ENCODE data around the gene GALNT18.

The GALNT18 gene

DNA sequence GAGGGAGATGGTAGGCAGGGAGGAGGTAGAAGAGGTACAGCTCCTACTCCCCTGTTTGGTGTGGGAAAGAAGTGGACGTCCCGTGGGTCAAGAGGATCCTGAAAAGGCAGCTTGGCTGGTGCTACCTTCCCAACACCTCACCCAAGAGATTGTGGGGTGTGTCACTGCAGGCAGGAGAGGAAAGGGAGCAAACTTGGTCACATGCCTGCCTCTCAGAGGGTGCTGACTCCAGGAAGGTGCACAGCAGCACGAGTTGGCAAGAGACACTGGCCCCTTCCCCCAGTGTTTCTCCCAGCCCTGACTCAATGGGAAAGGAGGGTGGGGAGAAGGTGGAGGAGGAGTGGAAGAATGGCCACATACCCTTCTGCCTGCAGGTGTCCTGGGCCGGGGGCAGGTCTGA, 368.3 kb downstream of the GALNT18 start:
- Histone ChIP-seq H3K9me3 (ENCODE audit: control insufficient read depth, insufficient read depth, low read depth, low read length) (no peaks in the 10 kb centered on the region), H3K4me3 (ENCODE audit: low read depth, low read length) (no peak overlapping the region), H3K36me3 (ENCODE audit: control insufficient read depth in 2 of 2, insufficient read depth in 1 of 2, low read length in 2 of 2) (no peaks in the 10 kb centered on the region), H3K4me1 (ENCODE audit: control insufficient read depth, insufficient read depth, low read length) (no peaks in the 10 kb centered on the region), H3K27ac (ENCODE audit: extremely low read depth, low read depth, low read length) (no peak overlapping the region)
- ChIA-PET POLR2A (no interaction called here), CTCF (no interaction called here)
- TF ChIP-seq GLIS1 (tag by site-specific recombination; IDR thresholded peaks at IDR 0.05) (no peak), HOXA7 (CRISPR knock-in tag; IDR thresholded peaks at IDR 0.05; ENCODE audit: borderline replicate concordance) (no peak), YY2 (tag by site-specific recombination; IDR thresholded peaks at IDR 0.05) (no peak), ZFP3 (tag by site-specific recombination; IDR thresholded peaks at IDR 0.05; ENCODE audit: low read depth) (no peak), ZNF660 (tag by site-specific recombination; IDR thresholded peaks at IDR 0.05) (no peak), ZFP69B (tag by site-specific recombination; IDR thresholded peaks at IDR 0.05) (no peak), PRDM1 (tag by site-specific recombination; IDR thresholded peaks at IDR 0.05) (no peak), ZNF416 (tag by site-specific recombination; IDR thresholded peaks at IDR 0.05) (no peak), ZNF24 (tag by site-specific recombination; IDR thresholded peaks at IDR 0.05) (no peak), ZNF623 (tag by site-specific recombination; IDR thresholded peaks at IDR 0.05) (no peak)
- TF ChIP-seq, protein P1, sequence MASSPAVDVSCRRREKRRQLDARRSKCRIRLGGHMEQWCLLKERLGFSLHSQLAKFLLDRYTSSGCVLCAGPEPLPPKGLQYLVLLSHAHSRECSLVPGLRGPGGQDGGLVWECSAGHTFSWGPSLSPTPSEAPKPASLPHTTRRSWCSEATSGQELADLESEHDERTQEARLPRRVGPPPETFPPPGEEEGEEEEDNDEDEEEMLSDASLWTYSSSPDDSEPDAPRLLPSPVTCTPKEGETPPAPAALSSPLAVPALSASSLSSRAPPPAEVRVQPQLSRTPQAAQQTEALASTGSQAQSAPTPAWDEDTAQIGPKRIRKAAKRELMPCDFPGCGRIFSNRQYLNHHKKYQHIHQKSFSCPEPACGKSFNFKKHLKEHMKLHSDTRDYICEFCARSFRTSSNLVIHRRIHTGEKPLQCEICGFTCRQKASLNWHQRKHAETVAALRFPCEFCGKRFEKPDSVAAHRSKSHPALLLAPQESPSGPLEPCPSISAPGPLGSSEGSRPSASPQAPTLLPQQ (tag by site-specific recombination; IDR thresholded peaks at IDR 0.05): no peak
- TF ChIP-seq, protein P2, sequence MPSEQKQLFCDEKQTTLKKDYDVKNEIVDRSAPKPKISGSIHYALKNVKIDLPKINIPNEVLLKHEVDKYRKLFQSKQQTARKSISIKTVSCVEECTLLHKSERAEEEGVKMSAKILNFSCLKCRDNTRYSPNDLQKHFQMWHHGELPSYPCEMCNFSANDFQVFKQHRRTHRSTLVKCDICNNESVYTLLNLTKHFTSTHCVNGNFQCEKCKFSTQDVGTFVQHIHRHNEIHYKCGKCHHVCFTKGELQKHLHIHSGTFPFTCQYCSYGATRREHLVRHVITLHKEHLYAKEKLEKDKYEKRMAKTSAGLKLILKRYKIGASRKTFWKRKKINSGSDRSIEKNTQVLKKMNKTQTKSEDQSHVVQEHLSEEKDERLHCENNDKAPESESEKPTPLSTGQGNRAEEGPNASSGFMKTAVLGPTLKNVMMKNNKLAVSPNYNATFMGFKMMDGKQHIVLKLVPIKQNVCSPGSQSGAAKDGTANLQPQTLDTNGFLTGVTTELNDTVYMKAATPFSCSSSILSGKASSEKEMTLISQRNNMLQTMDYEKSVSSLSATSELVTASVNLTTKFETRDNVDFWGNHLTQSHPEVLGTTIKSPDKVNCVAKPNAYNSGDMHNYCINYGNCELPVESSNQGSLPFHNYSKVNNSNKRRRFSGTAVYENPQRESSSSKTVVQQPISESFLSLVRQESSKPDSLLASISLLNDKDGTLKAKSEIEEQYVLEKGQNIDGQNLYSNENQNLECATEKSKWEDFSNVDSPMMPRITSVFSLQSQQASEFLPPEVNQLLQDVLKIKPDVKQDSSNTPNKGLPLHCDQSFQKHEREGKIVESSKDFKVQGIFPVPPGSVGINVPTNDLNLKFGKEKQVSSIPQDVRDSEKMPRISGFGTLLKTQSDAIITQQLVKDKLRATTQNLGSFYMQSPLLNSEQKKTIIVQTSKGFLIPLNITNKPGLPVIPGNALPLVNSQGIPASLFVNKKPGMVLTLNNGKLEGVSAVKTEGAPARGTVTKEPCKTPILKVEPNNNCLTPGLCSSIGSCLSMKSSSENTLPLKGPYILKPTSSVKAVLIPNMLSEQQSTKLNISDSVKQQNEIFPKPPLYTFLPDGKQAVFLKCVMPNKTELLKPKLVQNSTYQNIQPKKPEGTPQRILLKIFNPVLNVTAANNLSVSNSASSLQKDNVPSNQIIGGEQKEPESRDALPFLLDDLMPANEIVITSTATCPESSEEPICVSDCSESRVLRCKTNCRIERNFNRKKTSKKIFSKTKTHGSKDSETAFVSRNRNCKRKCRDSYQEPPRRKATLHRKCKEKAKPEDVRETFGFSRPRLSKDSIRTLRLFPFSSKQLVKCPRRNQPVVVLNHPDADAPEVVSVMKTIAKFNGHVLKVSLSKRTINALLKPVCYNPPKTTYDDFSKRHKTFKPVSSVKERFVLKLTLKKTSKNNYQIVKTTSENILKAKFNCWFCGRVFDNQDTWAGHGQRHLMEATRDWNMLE (tag by site-specific recombination; conservative IDR thresholded peaks at IDR 0.05; ENCODE audit: low read depth): no peak
- TF ChIP-seq, protein P3, sequence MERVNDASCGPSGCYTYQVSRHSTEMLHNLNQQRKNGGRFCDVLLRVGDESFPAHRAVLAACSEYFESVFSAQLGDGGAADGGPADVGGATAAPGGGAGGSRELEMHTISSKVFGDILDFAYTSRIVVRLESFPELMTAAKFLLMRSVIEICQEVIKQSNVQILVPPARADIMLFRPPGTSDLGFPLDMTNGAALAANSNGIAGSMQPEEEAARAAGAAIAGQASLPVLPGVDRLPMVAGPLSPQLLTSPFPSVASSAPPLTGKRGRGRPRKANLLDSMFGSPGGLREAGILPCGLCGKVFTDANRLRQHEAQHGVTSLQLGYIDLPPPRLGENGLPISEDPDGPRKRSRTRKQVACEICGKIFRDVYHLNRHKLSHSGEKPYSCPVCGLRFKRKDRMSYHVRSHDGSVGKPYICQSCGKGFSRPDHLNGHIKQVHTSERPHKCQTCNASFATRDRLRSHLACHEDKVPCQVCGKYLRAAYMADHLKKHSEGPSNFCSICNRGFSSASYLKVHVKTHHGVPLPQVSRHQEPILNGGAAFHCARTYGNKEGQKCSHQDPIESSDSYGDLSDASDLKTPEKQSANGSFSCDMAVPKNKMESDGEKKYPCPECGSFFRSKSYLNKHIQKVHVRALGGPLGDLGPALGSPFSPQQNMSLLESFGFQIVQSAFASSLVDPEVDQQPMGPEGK (tag by site-specific recombination; IDR thresholded peaks at IDR 0.05): no peak

DNA sequence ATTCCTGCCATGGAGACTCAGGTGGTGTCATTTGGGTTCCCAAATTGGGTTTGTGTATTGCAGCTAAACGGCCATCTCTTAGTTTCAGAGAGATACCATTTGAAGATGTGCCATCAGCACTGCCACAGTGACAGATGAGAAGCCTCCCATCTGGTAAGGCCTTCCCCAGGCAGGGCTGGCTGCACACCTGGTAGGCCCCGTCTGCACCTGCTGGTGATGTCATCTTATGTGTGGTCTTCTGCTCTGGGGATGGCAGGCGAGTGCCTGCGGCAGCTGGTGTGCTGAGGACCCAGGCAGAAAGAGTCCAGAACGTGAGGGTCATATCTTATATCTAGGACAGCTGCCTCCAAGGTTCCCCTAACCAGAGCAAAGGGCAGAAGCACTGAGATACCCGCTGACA, 369.4 kb downstream of the GALNT18 start:
- no peaks in the 10 kb centered on the region for H3K4me1 ChIP-seq (ENCODE audit: control insufficient read depth, insufficient read depth, low read length)
- no peak overlapping the region for H3K27ac ChIP-seq (ENCODE audit: extremely low read depth, low read depth, low read length)
- no peaks in the 10 kb centered on the region for H3K9me3 ChIP-seq (ENCODE audit: control insufficient read depth, insufficient read depth, low read depth, low read length)
- POLR2A ChIA-PET: no interaction called here
- CTCF ChIA-PET: interaction anchor here (1.0 to 1.1 kb wide), 2 partner anchors 9 to 14 kb away, joined by 3 to 4 read pairs; no protein-coding TSS in a partner anchor
- no peaks in the 10 kb centered on the region for H3K36me3 ChIP-seq (ENCODE audit: control insufficient read depth in 2 of 2, insufficient read depth in 1 of 2, low read length in 2 of 2)
- no peak overlapping the region for H3K4me3 ChIP-seq (ENCODE audit: low read depth, low read length)
- no peak for TF ChIP-seq ZNF214 (tag by site-specific recombination; IDR thresholded peaks at IDR 0.05; ENCODE audit: borderline replicate concordance)
- no peak for TF ChIP-seq ZNF184 (tag by site-specific recombination; IDR thresholded peaks at IDR 0.05)
- TF ChIP-seq ZNF473 (tag by site-specific recombination; IDR thresholded peaks at IDR 0.05): no peak
- TF ChIP-seq, protein P4, sequence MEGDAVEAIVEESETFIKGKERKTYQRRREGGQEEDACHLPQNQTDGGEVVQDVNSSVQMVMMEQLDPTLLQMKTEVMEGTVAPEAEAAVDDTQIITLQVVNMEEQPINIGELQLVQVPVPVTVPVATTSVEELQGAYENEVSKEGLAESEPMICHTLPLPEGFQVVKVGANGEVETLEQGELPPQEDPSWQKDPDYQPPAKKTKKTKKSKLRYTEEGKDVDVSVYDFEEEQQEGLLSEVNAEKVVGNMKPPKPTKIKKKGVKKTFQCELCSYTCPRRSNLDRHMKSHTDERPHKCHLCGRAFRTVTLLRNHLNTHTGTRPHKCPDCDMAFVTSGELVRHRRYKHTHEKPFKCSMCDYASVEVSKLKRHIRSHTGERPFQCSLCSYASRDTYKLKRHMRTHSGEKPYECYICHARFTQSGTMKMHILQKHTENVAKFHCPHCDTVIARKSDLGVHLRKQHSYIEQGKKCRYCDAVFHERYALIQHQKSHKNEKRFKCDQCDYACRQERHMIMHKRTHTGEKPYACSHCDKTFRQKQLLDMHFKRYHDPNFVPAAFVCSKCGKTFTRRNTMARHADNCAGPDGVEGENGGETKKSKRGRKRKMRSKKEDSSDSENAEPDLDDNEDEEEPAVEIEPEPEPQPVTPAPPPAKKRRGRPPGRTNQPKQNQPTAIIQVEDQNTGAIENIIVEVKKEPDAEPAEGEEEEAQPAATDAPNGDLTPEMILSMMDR (tag by site-specific recombination; IDR thresholded peaks at IDR 0.05): no peak
- no peak for TF ChIP-seq ZNF785 (tag by site-specific recombination; IDR thresholded peaks at IDR 0.05)
- TF ChIP-seq EGR2 (tag by site-specific recombination; IDR thresholded peaks at IDR 0.05; ENCODE audit: low read depth): no peak
- no peak for TF ChIP-seq ZNF76 (tag by site-specific recombination; IDR thresholded peaks at IDR 0.05; ENCODE audit: borderline replicate concordance, low read depth)
- no peak for TF ChIP-seq ZNF549 (tag by site-specific recombination; IDR thresholded peaks at IDR 0.05)
- TF ChIP-seq ZNF626 (tag by site-specific recombination; IDR thresholded peaks at IDR 0.05): no peak
- TF ChIP-seq ZNF155 (tag by site-specific recombination; IDR thresholded peaks at IDR 0.05): no peak
- TF ChIP-seq ZNF747 (tag by site-specific recombination; IDR thresholded peaks at IDR 0.05): no peak
- no peak for TF ChIP-seq ZNF544 (tag by site-specific recombination; IDR thresholded peaks at IDR 0.05)
- TF ChIP-seq KLF10 (tag by site-specific recombination; IDR thresholded peaks at IDR 0.05): no peak
- TF ChIP-seq ZNF132 (tag by site-specific recombination; IDR thresholded peaks at IDR 0.05; ENCODE audit: borderline replicate concordance): no peak
- no peak for TF ChIP-seq ZNF629 (tag by site-specific recombination; IDR thresholded peaks at IDR 0.05)
